A673 (cell line): ENCODE data around the gene FAM83F.

ENCODE experiments used
- EZH2 ChIP-seq: fragments of 200-600 bp; sonication (generic); IDR thresholded peaks from 2 replicates; pipeline ENCODE4 v1.6.1; 2017; ENCODE audit warnings: borderline replicate concordance, low read depth, mild to moderate bottlenecking, mixed read lengths, antibody characterized with exemption, low read length; ENCODE audit not compliant: poor library complexity, severe bottlenecking
- TF ChIP-seq, protein P1 (sequence below): fragments of 300-800, 200-600 bp; sonication (generic); conservative IDR thresholded peaks from 2 replicates; pipeline ENCODE4 v1.5.1; 2017; ENCODE audit warnings: low read depth, mild to moderate bottlenecking, antibody characterized with exemption, low read length, moderate library complexity, mixed read lengths

- TF ChIP-seq, protein P1, sequence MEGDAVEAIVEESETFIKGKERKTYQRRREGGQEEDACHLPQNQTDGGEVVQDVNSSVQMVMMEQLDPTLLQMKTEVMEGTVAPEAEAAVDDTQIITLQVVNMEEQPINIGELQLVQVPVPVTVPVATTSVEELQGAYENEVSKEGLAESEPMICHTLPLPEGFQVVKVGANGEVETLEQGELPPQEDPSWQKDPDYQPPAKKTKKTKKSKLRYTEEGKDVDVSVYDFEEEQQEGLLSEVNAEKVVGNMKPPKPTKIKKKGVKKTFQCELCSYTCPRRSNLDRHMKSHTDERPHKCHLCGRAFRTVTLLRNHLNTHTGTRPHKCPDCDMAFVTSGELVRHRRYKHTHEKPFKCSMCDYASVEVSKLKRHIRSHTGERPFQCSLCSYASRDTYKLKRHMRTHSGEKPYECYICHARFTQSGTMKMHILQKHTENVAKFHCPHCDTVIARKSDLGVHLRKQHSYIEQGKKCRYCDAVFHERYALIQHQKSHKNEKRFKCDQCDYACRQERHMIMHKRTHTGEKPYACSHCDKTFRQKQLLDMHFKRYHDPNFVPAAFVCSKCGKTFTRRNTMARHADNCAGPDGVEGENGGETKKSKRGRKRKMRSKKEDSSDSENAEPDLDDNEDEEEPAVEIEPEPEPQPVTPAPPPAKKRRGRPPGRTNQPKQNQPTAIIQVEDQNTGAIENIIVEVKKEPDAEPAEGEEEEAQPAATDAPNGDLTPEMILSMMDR: no peak
- no peak for TF ChIP-seq EZH2
These were observed 20.0 kb downstream of the FAM83F start for GRCh38 chr22:40014667-40015248.
